Fibroblast of the aortic adventitia (primary cell): Measurements from ENCODE around the gene SBK3. TPM values are rescaled to one million over a fixed set of nuclear protein-coding genes. Genes with fewer than 3 reads are reported as not detected.
A peak's percentile ranks its signal among the peaks of the same experiment; 100 is the strongest.
"Not testable (repeated sequence)": the region's sequence is repeated elsewhere in the genome, so short reads cannot be mapped to it uniquely, and the experiment has no call there.

Source experiments
- DNase-seq: peaks from one replicate; pipeline ENCODE4 v3.0.0-alpha.2; 2010; ENCODE audit warnings: low read depth
- H3K4me3 ChIP-seq: 2 replicates; pipeline ENCODE4 v1.5.1; 2011; ENCODE audit warnings: low read depth, mild to moderate bottlenecking, control low read depth, low read length, moderate library complexity
- total RNA-seq: library from RNA; depleted of rRNA; stranded (reverse); fragments of >200 nt; gene quantifications from 2 replicates; pipeline ENCODE4 v1.2.3, GENCODE V29; 2012; ENCODE audit warnings: low replicate concordance
- TF ChIP-seq, protein P1 (sequence below): IDR thresholded peaks from 2 replicates; pipeline ENCODE4 v1.5.1; 2011; ENCODE audit warnings: mild to moderate bottlenecking, low read length, control low read depth, inconsistent platforms; ENCODE audit not compliant: insufficient read depth

The SBK3 gene
- total RNA-seq, 1 donor: not detected

DNA sequence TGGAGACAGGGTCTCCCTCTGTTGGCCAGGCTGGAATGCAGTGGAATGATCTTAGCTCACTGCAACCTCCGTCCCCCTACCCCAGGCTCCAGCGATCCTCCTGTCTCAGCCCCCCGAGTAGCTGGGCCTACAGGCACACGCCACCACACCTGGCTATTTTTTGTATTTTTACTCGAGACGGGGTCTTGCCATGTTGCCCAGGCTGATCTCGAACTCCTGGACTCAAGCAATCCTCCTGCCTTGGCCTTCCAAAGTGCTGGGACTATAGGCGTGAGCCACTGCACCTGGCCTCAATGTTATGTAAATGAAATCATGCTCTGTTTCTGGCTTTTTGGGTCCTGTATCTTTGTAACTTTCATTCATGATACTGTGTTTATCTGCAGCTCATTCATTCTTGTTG lies 43.4 kb upstream of the SBK3 start:
- TF ChIP-seq, protein P1, sequence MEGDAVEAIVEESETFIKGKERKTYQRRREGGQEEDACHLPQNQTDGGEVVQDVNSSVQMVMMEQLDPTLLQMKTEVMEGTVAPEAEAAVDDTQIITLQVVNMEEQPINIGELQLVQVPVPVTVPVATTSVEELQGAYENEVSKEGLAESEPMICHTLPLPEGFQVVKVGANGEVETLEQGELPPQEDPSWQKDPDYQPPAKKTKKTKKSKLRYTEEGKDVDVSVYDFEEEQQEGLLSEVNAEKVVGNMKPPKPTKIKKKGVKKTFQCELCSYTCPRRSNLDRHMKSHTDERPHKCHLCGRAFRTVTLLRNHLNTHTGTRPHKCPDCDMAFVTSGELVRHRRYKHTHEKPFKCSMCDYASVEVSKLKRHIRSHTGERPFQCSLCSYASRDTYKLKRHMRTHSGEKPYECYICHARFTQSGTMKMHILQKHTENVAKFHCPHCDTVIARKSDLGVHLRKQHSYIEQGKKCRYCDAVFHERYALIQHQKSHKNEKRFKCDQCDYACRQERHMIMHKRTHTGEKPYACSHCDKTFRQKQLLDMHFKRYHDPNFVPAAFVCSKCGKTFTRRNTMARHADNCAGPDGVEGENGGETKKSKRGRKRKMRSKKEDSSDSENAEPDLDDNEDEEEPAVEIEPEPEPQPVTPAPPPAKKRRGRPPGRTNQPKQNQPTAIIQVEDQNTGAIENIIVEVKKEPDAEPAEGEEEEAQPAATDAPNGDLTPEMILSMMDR: no peak
- H3K4me3 ChIP-seq: no peak overlapping the region
- no peak for DNase-seq

DNA sequence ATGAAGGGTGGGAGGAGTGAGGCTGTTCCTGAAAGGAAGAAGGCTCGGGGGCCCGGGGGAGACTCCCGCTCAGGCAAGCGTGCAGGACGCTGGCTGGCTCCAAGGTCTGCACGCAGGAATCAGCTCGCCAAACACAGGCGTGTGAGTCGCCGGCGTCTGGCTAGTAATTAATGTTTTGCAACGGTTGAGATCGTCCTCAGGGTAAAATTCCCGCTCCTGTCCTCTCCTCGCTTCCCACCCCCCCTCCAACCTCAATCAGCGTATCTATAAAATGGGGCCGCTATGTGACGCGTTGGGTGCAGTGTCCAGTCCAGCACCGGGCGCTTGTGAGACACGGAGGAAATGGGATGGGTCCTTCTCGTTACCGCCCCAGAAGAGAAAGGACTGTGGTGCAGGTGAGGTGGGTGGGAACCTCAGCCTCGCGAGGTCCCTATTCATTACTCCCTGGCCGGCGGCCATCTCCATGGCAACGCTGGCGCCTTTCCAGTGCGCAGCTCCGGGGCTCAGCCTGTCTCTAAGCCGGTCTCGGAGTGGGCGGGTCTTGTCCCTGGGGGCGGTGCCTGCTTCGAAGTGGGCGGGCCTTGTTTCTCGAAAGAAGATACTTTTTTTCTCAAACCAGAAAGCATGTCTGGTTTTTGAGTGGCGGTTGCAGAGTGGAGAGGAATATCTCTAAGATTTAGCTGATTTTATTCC lies 41.8 kb upstream of the SBK3 start:
- peak; percentile 86 for DNase-seq
- peak overlapping the region; percentile 61 for H3K4me3 ChIP-seq
- TF ChIP-seq, protein P1: no peak

DNA sequence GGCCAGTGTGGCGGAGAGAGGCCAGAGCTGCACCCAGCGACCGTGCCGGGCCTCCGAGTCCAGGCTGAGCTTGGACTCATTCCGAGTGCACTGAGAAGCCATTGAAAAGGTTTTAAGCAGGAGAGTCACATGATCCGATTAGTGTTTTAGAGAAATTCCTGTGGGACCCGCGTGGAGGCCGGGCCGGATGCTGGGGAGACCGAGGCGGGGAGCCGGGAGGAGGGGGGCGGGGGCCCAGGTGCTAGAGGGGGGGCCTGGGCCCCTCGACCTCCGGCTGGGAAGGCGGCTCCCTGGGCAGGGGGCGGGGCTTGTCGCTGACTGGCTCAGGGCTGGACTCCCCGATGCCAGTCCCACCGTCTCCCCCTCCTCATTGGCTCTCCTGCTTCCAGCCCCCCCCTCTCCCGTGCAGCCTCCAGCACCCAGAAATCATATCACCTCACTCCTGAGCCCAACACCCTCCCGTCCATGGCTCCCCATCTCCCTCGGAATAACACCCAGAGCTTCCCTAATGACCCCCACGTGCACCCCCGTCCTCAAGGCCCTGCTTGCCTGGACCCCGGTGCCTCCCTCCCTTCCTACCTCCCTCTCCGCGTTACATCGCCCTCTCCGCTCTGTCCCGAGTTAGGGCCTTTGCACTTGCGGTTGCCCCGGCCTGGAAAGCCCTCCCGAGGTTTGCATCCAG lies 40.5 kb upstream of the SBK3 start:
- peak; percentile 58 for DNase-seq
- H3K4me3 ChIP-seq: peak overlapping the region; percentile 48
- TF ChIP-seq, protein P1: no peak

DNA sequence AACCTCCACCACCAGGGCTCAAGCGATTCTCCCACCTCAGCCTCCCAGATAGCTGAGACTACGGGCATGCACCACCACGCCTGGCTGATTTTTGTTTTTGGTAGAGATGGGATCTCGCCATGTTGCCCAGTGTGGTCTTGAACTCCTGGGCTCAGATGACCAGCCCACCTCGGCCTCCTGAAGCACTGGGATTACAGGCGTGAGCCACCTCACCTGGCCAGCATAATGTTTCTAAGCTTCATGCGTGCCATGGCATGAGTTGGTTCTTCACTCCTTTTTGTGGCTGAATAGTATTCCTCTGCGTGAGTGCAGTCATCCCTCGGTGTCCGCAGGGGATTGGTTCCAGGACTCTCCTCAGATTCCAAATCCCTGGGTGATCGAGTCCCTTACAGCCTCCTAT lies 39.5 kb upstream of the SBK3 start:
- no peak overlapping the region for H3K4me3 ChIP-seq
- no peak for DNase-seq
- TF ChIP-seq, protein P1: no peak

DNA sequence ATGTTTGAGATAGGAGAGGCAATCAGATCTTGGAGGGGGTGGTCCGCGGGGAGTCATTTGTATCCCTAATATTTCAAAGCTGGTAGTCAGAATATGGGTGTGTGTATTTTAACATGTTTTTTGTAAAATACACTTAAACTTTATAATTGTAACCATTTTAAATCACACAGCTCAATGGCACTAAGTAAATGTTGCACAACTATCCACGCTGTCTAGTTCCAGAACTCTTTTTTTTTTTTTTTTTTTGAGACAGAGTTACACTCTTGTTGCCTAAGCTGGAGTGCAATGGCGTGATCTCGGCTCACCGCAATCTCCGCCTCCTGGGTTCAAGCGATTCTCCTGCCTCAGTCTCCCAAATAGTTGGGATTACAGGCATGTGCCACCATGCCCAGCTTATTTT lies 38.6 kb upstream of the SBK3 start:
- not testable (repeated sequence) for DNase-seq, H3K4me3 ChIP-seq

DNA sequence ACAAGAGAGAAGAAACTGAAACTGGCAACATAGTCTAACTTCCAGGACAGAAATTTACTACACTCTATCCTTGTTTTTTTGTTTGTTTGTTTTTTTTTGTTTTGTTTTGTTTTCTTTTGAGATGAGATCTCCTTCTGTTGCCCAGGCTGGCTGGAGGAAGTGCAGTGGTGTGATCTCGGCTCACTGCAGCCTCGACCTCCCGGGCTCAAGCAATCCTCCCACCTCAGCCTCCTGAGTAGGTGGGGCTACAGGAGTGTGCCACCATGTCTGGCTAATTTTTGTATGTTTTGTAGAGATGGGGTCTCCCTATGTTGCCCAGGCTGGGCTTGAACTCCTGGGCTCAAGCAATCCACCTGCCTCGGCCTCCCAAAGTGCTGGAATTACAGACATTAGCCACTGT lies 36.9 kb upstream of the SBK3 start:
- DNase-seq, H3K4me3 ChIP-seq: not testable (repeated sequence)

DNA sequence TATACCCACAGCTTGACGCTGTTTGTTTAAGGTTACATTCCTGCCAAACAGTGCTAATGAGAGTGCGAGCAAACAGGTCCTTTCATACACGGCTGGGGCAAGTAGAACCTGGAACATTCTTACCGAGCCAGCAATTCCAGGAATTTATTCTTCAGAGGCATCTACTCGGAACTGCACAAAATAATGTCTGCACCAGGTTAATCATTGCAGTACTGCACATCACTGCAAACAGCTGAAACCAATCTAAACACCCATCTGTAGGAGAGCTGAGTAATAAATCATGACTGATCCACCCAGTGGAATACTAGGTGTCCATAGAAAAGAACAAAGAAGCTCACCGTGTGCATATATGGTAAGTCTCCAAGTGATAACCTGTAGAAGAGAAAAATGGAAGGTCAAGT lies 36.5 kb upstream of the SBK3 start:
- TF ChIP-seq, protein P1: no peak

More for the DNA sequence above, 36.5 kb upstream of the SBK3 start:
- H3K4me3 ChIP-seq: no peak overlapping the region
- DNase-seq: no peak
